Measurements from ENCODE around the gene EGFR.
"Not testable (repeated sequence)": the region's sequence is repeated elsewhere in the genome, so short reads cannot be mapped to it uniquely, and the experiment has no call there.

Gene EGFR

GRCh38 chr7:55155351-55156117 lies 136.7 kb downstream of the EGFR start:
- peak; percentile 95 for DNase-seq

GRCh38 chr7:55156919-55157763 lies 138.3 kb downstream of the EGFR start:
- no peak for DNase-seq

GRCh38 chr7:55157764-55158105 lies 138.9 kb downstream of the EGFR start:
- no peak for DNase-seq

DNA sequence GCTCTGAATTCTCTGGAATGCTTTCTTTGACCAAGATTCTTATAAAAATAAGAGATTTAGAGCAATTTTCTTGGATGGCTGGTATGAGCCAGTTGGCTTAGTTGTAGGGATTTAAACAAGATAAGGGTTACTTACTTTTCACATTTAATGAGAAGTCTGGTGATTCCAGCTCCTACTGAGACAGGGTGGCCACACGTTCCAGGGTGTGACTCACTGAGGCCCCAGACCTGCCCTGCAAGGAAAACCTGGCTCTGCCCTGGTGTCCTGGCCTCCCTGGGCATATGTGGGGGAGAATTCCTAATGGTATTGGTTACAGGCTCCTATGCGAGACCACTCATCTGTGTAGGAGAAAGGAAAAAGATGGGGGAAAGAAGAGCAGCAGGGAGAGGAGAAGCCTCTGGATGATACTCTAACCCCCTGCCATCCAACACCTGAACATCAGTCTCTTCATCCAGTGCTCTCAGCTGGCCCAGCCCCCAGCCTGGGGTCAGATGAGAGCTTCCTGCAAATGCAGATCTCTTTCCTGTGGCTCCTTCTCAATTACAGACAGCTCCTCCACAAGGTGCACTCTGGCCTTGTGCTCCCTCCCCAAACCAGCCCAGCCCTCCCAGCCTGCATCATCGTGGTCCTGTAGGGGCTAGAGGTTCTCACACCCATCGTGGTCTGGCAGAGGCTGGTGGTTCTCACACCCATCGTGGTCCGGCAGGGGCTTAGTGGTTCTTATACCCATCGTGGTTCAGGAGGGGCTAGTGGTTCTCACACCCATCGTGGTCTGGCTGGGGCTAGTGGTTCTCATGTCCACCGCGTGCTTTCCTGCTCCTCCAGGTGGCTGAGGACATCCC lies 139.9 kb downstream of the EGFR start:
- no peak for DNase-seq

DNA sequence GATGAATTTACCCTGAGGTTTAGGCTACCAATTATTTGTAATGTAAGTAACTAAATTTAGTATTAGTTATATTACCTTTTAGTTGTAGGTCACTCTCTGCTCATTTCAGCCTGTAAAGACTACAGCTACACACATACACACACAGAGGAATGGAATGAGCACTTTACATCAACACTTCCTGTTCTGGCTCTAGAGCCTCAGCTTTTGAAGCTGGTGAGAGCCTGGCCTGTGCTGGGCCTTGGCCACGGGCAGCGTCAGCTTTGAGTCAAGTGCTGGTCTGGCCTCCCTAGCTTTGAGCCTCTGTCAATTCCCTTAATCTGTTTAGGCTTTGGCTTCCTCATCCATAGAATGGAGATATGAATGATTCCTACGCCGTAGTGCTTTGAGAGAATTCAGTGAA lies 141.7 kb downstream of the EGFR start:
- no peak for DNase-seq

GRCh38 chr7:55161154-55161687 lies 142.4 kb downstream of the EGFR start:
- DNase-seq: no peak

GRCh38 chr7:55162476-55162875 lies 143.7 kb downstream of the EGFR start:
- DNase-seq: no peak

DNA sequence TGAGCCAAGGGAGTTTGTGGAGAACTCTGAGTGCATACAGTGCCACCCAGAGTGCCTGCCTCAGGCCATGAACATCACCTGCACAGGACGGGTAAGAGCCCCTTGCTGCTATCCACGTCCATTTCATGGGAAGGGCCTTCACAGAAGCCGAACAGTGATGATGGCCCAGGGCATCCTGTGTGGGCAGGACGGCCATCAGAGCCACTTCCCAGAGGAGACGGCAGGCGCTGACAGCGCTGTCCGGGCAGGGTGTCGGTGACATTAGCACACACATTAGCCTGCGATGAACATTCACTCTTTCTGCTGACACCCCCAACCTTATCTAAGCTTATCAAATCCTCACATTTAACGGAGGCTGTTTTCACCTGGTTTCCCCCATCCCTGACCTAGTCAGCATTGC lies 144.9 kb downstream of the EGFR start:
- no peak for DNase-seq

GRCh38 chr7:55164527-55164926 lies 145.7 kb downstream of the EGFR start:
- no peak for DNase-seq

DNA sequence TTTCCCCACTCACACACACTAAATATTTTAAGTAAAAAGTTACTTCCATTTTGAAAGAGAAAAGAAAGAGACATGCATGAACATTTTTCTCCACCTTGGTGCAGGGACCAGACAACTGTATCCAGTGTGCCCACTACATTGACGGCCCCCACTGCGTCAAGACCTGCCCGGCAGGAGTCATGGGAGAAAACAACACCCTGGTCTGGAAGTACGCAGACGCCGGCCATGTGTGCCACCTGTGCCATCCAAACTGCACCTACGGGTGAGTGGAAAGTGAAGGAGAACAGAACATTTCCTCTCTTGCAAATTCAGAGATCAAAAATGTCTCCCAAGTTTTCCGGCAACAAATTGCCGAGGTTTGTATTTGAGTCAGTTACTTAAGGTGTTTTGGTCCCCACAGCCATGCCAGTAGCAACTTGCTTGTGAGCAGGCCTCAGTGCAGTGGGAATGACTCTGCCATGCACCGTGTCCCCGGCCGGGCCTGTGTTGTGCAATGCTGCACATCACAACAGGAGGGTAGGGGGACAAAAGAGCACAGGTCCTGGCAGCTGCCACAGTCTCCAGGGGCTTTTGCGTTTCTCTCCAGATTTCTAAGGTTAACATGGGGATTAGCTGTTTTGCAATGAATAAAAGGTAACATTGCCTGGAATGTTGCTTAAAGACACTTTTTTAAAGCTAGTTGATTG lies 146.5 kb downstream of the EGFR start:
- no peak for DNase-seq

DNA sequence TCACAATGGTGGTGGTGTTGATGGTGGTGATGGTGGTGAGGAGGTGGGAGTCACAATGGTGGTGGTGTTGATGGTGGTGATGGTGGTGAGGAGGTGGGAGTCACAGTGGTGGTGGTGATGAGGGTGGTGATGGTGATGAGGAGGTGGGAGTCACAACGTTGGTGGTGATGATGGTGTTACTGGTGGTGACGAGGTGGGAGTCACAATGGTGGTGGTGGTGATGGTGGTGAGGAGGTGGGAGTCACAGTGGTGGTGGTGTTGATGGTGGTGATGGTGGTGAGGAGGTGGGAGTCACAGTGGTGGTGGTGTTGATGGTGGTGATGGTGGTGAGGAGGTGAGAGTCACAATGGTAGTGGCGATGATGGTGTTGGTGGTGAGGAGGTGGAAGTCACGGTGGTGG lies 148.5 kb downstream of the EGFR start:
- DNase-seq: not testable (repeated sequence)

- no peak for DNase-seq
These were observed 151.7 kb downstream of the EGFR start for GRCh38 chr7:55170335-55171069.

DNA sequence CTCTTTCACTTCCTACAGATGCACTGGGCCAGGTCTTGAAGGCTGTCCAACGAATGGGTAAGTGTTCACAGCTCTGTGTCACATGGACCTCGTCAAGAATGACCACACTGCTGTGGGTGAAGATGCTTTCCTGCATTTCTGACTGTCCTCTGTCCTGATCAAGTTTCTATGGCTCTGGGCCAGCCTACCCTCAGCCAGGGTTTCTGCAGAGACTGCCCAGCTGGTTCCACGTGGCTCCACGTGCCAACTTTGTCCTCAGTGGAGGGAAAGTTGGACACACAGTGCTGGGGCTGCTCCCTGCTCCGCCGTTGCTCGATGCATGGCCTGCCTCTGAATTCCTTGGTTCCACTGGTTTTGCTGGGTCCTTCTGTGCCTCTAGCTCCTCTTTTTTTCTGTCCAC lies 152.3 kb downstream of the EGFR start:
- no peak for DNase-seq

GRCh38 chr7:55172161-55172560 lies 153.3 kb downstream of the EGFR start:
- DNase-seq: no peak

GRCh38 chr7:55172881-55173609 lies 154.2 kb downstream of the EGFR start:
- no peak for DNase-seq

DNA sequence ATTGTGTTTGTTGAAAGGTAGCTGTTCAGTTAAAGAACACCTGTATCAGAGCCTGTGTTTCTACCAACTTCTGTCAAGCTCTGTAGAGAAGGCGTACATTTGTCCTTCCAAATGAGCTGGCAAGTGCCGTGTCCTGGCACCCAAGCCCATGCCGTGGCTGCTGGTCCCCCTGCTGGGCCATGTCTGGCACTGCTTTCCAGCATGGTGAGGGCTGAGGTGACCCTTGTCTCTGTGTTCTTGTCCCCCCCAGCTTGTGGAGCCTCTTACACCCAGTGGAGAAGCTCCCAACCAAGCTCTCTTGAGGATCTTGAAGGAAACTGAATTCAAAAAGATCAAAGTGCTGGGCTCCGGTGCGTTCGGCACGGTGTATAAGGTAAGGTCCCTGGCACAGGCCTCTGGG lies 154.9 kb downstream of the EGFR start:
- no peak for DNase-seq

DNA sequence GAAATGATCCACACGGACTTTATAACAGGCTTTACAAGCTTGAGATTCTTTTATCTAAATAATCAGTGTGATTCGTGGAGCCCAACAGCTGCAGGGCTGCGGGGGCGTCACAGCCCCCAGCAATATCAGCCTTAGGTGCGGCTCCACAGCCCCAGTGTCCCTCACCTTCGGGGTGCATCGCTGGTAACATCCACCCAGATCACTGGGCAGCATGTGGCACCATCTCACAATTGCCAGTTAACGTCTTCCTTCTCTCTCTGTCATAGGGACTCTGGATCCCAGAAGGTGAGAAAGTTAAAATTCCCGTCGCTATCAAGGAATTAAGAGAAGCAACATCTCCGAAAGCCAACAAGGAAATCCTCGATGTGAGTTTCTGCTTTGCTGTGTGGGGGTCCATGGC lies 155.6 kb downstream of the EGFR start:
- DNase-seq: no peak

- DNase-seq: no peak
These were observed 156.0 kb downstream of the EGFR start for GRCh38 chr7:55174856-55175255.

DNA sequence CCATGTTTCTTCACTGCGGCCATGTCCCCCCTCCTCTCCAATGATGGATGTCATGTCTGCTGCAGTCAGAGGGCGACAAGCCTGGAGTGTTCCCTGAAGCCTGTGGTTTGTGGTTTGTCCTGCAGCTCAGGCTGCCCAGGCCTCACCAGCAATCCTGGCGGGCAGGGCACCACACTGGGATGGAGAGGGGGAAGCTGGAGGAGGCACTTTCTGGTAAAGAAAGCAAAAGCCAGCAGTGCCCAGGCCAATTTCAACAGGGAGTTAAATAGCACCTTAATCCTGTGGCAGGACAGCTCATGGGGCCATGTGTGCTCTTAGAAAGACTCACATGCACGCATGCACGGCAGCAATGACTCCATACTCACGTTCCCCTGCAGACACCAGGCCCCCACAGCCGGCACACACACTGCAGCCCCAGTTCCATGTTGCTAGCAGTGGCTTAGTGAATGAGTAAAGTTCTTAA lies 158.3 kb downstream of the EGFR start:
- DNase-seq: no peak

- no peak for DNase-seq
These were observed 158.9 kb downstream of the EGFR start for GRCh38 chr7:55177589-55178261.
